BJ (cell line): ENCODE results near the gene C19orf47. TPM values are rescaled to one million over a fixed set of nuclear protein-coding genes. Genes with fewer than 3 reads are reported as not detected.
"Not testable (repeated sequence)": the region's sequence is repeated elsewhere in the genome, so short reads cannot be mapped to it uniquely, and the experiment has no call there.

ENCODE experiments used
- CTCF ChIA-PET: fragments of 350-600 bp; formaldehyde crosslinking; extraction: SDS; loops from one replicate; lab custom pipeline; 2021; ENCODE audit warnings: antibody characterized with exemption, inconsistent platforms; lab: Yijun Ruan, JAX
- POLR2A ChIA-PET: fragments of 300-600 bp; sonication (Branson Sonifier 250); formaldehyde crosslinking; extraction: SDS; loops from one replicate; lab custom pipeline; 2021; ENCODE audit warnings: antibody characterized with exemption; lab: Charles Lee
- DNase-seq: peaks from one replicate; pipeline ENCODE4 v3.0.0-alpha.2; 2011; ENCODE audit warnings: low read depth
- H3K27me3 ChIP-seq: 2 replicates; pipeline ENCODE4 v1.6.0; 2011; ENCODE audit warnings: low read length; ENCODE audit not compliant: control insufficient read depth, insufficient read depth
- H3K36me3 ChIP-seq: 2 replicates; pipeline ENCODE4 v1.5.1; 2011; ENCODE audit warnings: low read length; ENCODE audit not compliant: control insufficient read depth, insufficient read depth
- H3K4me3 ChIP-seq: 2 replicates; pipeline ENCODE4 v1.5.1; 2011; ENCODE audit warnings: low read depth, mild to moderate bottlenecking, control low read depth, low read length
- polyA plus RNA-seq: library from polyadenylated mRNA; depleted of rRNA; stranded (reverse); fragments of >200 nt; gene quantifications from 2 replicates; pipeline ENCODE4 v1.2.3, GENCODE V29; 2011
- TF ChIP-seq, protein P1 (sequence below): IDR thresholded peaks from 2 replicates; pipeline ENCODE4 v1.5.1; 2011; ENCODE audit warnings: low read depth, mild to moderate bottlenecking, control low read depth, inconsistent platforms, low read length, moderate library complexity; ENCODE audit not compliant: insufficient read depth

C19orf47 gene
- polyA plus RNA-seq, 1 experiment = 25.2 TPM

GRCh38 chr19:40337594-40337993 is 10.6 kb downstream of the C19orf47 start:
- ChIA-PET CTCF (interaction anchor here (1.0 kb wide), 1 partner anchor 94 kb away, joined by 4 read pairs; no protein-coding TSS in a partner anchor), POLR2A (no interaction called here)
- peaks cover 5% of the 10 kb centered on the region; the same call in 1 of the 2 replicates for H3K36me3 ChIP-seq
- TF ChIP-seq, protein P1, sequence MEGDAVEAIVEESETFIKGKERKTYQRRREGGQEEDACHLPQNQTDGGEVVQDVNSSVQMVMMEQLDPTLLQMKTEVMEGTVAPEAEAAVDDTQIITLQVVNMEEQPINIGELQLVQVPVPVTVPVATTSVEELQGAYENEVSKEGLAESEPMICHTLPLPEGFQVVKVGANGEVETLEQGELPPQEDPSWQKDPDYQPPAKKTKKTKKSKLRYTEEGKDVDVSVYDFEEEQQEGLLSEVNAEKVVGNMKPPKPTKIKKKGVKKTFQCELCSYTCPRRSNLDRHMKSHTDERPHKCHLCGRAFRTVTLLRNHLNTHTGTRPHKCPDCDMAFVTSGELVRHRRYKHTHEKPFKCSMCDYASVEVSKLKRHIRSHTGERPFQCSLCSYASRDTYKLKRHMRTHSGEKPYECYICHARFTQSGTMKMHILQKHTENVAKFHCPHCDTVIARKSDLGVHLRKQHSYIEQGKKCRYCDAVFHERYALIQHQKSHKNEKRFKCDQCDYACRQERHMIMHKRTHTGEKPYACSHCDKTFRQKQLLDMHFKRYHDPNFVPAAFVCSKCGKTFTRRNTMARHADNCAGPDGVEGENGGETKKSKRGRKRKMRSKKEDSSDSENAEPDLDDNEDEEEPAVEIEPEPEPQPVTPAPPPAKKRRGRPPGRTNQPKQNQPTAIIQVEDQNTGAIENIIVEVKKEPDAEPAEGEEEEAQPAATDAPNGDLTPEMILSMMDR = no peak
- H3K4me3 ChIP-seq = no peak overlapping the region
- no peak for DNase-seq
- H3K27me3 ChIP-seq = no peaks in the 10 kb centered on the region

DNA sequence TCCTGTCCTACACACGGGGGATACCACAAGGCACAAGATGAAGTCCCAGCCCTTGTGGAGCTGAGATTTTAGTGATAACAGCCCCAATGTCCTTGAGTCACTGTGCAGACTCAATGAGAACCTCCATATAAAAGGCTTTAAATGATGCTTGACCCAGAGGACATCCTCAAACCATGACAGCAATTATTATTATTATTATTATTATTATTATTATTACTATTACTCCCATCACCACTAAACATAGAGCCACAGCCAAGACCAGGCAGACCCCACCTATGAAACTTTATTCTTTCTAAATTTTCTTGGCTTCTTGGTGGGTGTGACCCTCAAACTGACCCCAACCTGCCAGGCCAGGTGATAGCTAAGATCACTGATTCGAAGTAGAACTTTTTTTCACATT is 11.1 kb downstream of the C19orf47 start:
- H3K4me3 ChIP-seq = no peak overlapping the region
- ChIA-PET POLR2A (no interaction called here), CTCF (interaction anchor here (1.8 kb wide), 1 partner anchor 9 kb away, joined by 4 read pairs; no protein-coding TSS in a partner anchor)

GRCh38 chr19:40336601-40336900 is 11.6 kb downstream of the C19orf47 start:
- POLR2A ChIA-PET = no interaction called here

More for the DNA sequence above, 11.1 kb downstream of the C19orf47 start:
- Histone ChIP-seq H3K27me3 (no peaks in the 10 kb centered on the region), H3K36me3 (peaks cover 5% of the 10 kb centered on the region; the same call in 1 of the 2 replicates)
- TF ChIP-seq, protein P1 = no peak
- no peak for DNase-seq

DNA sequence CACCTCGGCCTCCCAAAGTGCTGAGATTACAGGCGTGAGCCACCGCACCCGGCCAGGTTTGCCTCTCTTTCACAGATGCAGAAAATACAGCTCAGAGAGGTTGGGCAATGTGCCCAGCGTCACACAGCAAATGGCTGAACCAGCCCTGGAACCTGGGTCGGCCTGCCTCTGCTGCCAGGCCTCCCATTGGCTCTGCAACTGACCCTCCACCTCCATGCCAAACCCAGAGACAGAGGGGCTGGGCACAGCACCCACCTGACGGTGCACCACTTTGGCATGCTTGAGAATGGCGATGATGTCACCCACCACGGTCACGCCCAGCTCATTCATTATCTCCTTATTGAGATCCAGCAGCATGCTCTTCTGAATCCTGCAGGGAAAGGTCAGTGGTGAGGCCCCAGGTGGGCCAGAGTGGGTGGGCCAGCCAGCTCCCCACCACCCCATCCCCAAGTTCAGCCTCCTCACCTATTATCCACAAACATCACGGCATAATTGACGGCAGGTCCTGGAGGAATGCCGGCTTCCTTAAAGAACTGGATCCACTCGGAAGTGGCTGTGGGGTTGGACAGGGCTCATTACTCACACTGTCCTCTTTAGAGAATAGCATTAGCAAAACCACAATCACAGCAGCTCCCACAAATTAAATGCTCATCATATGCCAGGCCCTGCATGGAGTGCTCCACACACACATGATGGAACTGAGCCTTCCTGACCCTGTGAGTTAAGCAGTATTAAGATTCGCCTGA is 12.2 kb downstream of the C19orf47 start:
- DNase-seq = no peak
- peaks cover 7% of the 10 kb centered on the region; the same call in 1 of the 2 replicates for H3K36me3 ChIP-seq
- no peak overlapping the region for H3K4me3 ChIP-seq
- ChIA-PET CTCF (interaction anchor here (1.4 to 1.8 kb wide), 3 partner anchors 10 to 31 kb away, joined by 3 to 4 read pairs (median 4); partner anchors contain the start of genes C19orf47 and PLD3), POLR2A (no interaction called here)
- TF ChIP-seq, protein P1 = no peak
- no peaks in the 10 kb centered on the region for H3K27me3 ChIP-seq

More at GRCh38 chr19:40336601-40336900, 11.6 kb downstream of the C19orf47 start:
- peaks cover 5% of the 10 kb centered on the region; the same call in 1 of the 2 replicates for H3K36me3 ChIP-seq
- no peak for DNase-seq
- H3K27me3 ChIP-seq = no peaks in the 10 kb centered on the region
- no peak overlapping the region for H3K4me3 ChIP-seq
- TF ChIP-seq, protein P1 = no peak
- CTCF ChIA-PET = interaction anchor here (1.8 kb wide), 1 partner anchor 10 kb away, joined by 4 read pairs; no protein-coding TSS in a partner anchor

- no peak for DNase-seq
- Histone ChIP-seq H3K4me3 (no peak overlapping the region), H3K27me3 (no peaks in the 10 kb centered on the region), H3K36me3 (peaks cover 11% of the 10 kb centered on the region; the same call in 1 of the 2 replicates)
- POLR2A ChIA-PET = no interaction called here
- TF ChIP-seq, protein P1 = no peak
- CTCF ChIA-PET = interaction anchor here (1.4 to 1.5 kb wide), 2 partner anchors 13 to 30 kb away, joined by 3 to 4 read pairs; partner anchors contain the start of genes C19orf47 and PLD3
These were observed 13.1 kb downstream of the C19orf47 start for GRCh38 chr19:40335101-40335500.

DNA sequence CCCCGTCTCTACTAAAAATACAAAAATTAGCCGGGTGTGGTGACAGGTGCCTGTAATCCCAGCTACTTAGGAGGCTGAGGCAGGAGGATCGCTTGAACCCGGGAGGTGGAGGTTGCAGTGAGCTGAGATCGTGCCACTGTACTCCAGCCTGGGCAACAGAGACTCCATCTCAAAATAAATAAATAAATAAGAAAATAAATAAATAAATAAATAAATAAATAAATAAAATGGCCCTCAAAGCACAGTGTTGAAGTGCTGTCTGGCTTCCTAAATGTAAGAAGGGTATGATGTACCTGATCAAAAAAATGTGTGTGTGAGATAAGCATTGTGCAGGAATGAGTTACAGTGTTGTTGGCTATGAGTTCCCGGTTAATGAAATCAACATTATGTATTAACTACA is 15.1 kb downstream of the C19orf47 start:
- CTCF ChIA-PET, H3K27me3 ChIP-seq, DNase-seq, H3K4me3 ChIP-seq, POLR2A ChIA-PET: not testable (repeated sequence)
- H3K36me3 ChIP-seq = peaks cover 16% of the 10 kb centered on the region
